Right atrium auricular region (tissue), 2 donors: ENCODE results near the gene JPT1. TPM values are rescaled to one million over a fixed set of nuclear protein-coding genes. Genes with fewer than 3 reads are reported as not detected.

Experiments used
- DNase-seq: peaks from one replicate; pipeline ENCODE4 v3.0.0-alpha.2; 2019; ENCODE audit warnings: low spot score
- H3K27ac ChIP-seq, 2 donors: fragments of 200-600 bp; sonication (generic); 1 replicate in 1 of 2; 2 replicates in 1 of 2; pipeline ENCODE4 v1.5.1; 2016 to 2019
- H3K27me3 ChIP-seq, 2 donors: fragments of 200-600 bp; sonication (generic); one replicate each; pipeline versions ENCODE4 v1.5.1 to v1.6.0; 2017 to 2019
- H3K36me3 ChIP-seq: fragments of 200-600 bp; sonication (generic); one replicate; pipeline ENCODE4 v1.5.1; 2016
- H3K4me1 ChIP-seq, 2 donors: fragments of 200-600 bp; sonication (generic); one replicate each; pipeline versions ENCODE4 v1.5.1 to v1.6.0; 2017 to 2019
- H3K4me3 ChIP-seq, 2 donors: fragments of 200-600 bp; sonication (generic); 1 replicate in 1 of 2; 2 replicates in 1 of 2; pipeline ENCODE4 v1.5.1; 2017 to 2019; ENCODE audit warnings: mild to moderate bottlenecking in 1 of 2, moderate library complexity in 1 of 2
- H3K9me3 ChIP-seq, 2 donors: fragments of 200-600 bp; sonication (generic); one replicate each; pipeline ENCODE4 v1.5.1; 2019
- CTCF ChIP-seq, 2 donors: fragments of 200-600 bp; sonication (generic); IDR thresholded peaks; one replicate each; pipeline ENCODE4 v1.5.1; 2019; ENCODE audit warnings: antibody characterized with exemption in 2 of 2
- total RNA-seq, 2 donors: library from RNA; depleted of rRNA; stranded (reverse); fragments of >200 nt; gene quantifications; one replicate each; pipeline ENCODE4 v1.1.0, GENCODE V29; 2016

The JPT1 gene
- total RNA-seq, 2 donors from 2014 or later: 15.1 to 15.8 TPM

- peaks cover 5 to 57% of the 10 kb centered on the region in 2 donors for H3K4me1 ChIP-seq
- peak within 1 kb of the TSS; percentile 64 to 70 for H3K4me3 ChIP-seq
These were observed 66.5 kb downstream of the JPT1 start, which contains the start of gene SLC16A5 for GRCh38 chr17:75087558-75088453. Gene SLC16A5 (plus strand): TSS chr17:75087954. CDS start chr17:75093637, 5,683 bp downstream.

GRCh38 chr17:75087182-75087557, 67.1 kb downstream of the JPT1 start:
- no peak for DNase-seq
- Histone ChIP-seq H3K36me3 (no peaks in the 10 kb centered on the region), H3K9me3 (no peaks in the 10 kb centered on the region), H3K27me3 (no peaks in the 10 kb centered on the region), H3K4me3 (peak overlapping the region; percentile 64 to 70), H3K27ac (peak overlapping the region; percentile 89 to 96), H3K4me1 (peaks cover 5 to 54% of the 10 kb centered on the region in 2 donors)
- no peak for TF ChIP-seq CTCF (IDR thresholded peaks at IDR 0.05)

More at GRCh38 chr17:75087558-75088453, 66.5 kb downstream of the JPT1 start, which contains the start of gene SLC16A5:
- Histone ChIP-seq H3K9me3 (no peaks in the 10 kb centered on the region), H3K27me3 (no peaks in the 10 kb centered on the region), H3K27ac (peak within 1 kb of the TSS; percentile 89 to 96), H3K36me3 (no peaks in the 10 kb centered on the region)
- peak; percentile 89 for DNase-seq
- no peak for TF ChIP-seq CTCF (IDR thresholded peaks at IDR 0.05)

- no peaks in the 10 kb centered on the region for H3K27me3 ChIP-seq
- no peak overlapping the region for H3K4me3 ChIP-seq
- no peak for DNase-seq
- no peaks in the 10 kb centered on the region for H3K9me3 ChIP-seq
- peak overlapping the region; percentile 2 to 96 for H3K27ac ChIP-seq
- TF ChIP-seq CTCF (IDR thresholded peaks at IDR 0.05): no peak
- H3K4me1 ChIP-seq: peaks cover 5 to 49% of the 10 kb centered on the region in 2 donors
- H3K36me3 ChIP-seq: no peaks in the 10 kb centered on the region
These were observed 67.7 kb downstream of the JPT1 start for GRCh38 chr17:75086496-75087181.

Other genes starting within 250 kb of the JPT1 start
- under 1 TPM; 0.20 to 0.22 TPM for gene USH1G, start 231.3 kb downstream of the JPT1 start, total RNA-seq
- not detected for gene OTOP2, start 230.2 kb downstream of the JPT1 start, total RNA-seq
- not detected for gene OTOP3, start 218.6 kb downstream of the JPT1 start, total RNA-seq
- 10 to 100 TPM; 10.6 to 11.7 TPM for gene HID1, start 181.8 kb downstream of the JPT1 start, total RNA-seq
- 10 to 100 TPM; 13.6 to 28.8 TPM for gene CDR2L, start 166.9 kb downstream of the JPT1 start, total RNA-seq
- gene MRPL58, start 141.8 kb downstream of the JPT1 start, total RNA-seq: 100 to 1,000 TPM in 1 of 2 donors, 10 to 100 TPM in 1; 44.8 to 104 TPM
- gene ATP5PD, start 107.5 kb downstream of the JPT1 start, total RNA-seq: 100 to 1,000 TPM; 675 to 871 TPM
- 10 to 100 TPM; 17.9 to 28.4 TPM for gene KCTD2, start 107.3 kb downstream of the JPT1 start, total RNA-seq
- gene SLC16A5, start 66.6 kb downstream of the JPT1 start, total RNA-seq: 10 to 100 TPM; 16.5 to 34.1 TPM
- 1 to 10 TPM; 4.9 to 9.5 TPM for gene ARMC7, start 44.5 kb downstream of the JPT1 start, total RNA-seq
- 10 to 100 TPM; 41.4 to 77.5 TPM for gene NT5C, start 22.8 kb downstream of the JPT1 start, total RNA-seq
- gene SUMO2, start 28.4 kb upstream of the JPT1 start, total RNA-seq: 10 to 100 TPM; 45.7 to 58.1 TPM
- 10 to 100 TPM; 10.3 to 14.3 TPM for gene NUP85, start 51.2 kb upstream of the JPT1 start, total RNA-seq
- 10 to 100 TPM; 18.5 to 23.7 TPM for gene GGA3, start 107.1 kb upstream of the JPT1 start, total RNA-seq
- gene MRPS7, start 107.4 kb upstream of the JPT1 start, total RNA-seq: 10 to 100 TPM; 66.7 to 74.1 TPM
- 10 to 100 TPM; 18.0 to 24.9 TPM for gene MIF4GD, start 116.7 kb upstream of the JPT1 start, total RNA-seq
- 10 to 100 TPM in 1 of 2 donors, 1 to 10 TPM in 1; 8.8 to 10.2 TPM for gene SLC25A19, start 134.9 kb upstream of the JPT1 start, total RNA-seq